DND-41 (cell line): ENCODE data around the gene VIL1.

Experiments
- ATAC-seq: fragments of 200-7000 bp; cut with Tn5 transposase; 3 replicates; pipeline ENCODE4 v1.9.1; 2021; ENCODE audit warnings: low read depth; ENCODE audit not compliant: insufficient read depth
- DNase-seq: peaks from one replicate; pipeline ENCODE4 v3.0.0-alpha.2; 2020
- H2AFZ ChIP-seq: 2 replicates; pipeline ENCODE4 v1.6.0; 2012; ENCODE audit warnings: low read depth, low read length
- H3K27ac ChIP-seq: 2 replicates; pipeline ENCODE4 v1.5.1; 2012; ENCODE audit warnings: low read length, inconsistent platforms
- H3K27me3 ChIP-seq: fragments of 200-600 bp; sonication (generic); 2 replicates; pipeline ENCODE4 v1.6.0; 2012; ENCODE audit warnings: low read length, mild to moderate bottlenecking, inconsistent platforms; ENCODE audit not compliant: insufficient read depth, poor library complexity
- H3K36me3 ChIP-seq: 2 replicates; pipeline ENCODE4 v1.5.1; 2012; ENCODE audit warnings: low read length, inconsistent platforms; ENCODE audit not compliant: insufficient read depth
- H3K4me1 ChIP-seq: 2 replicates; pipeline ENCODE4 v1.5.1; 2012; ENCODE audit warnings: mild to moderate bottlenecking, low read length; ENCODE audit not compliant: insufficient read depth
- H3K4me2 ChIP-seq: 2 replicates; pipeline ENCODE4 v1.6.0; 2012; ENCODE audit warnings: mild to moderate bottlenecking, moderate library complexity, low read length, inconsistent platforms; ENCODE audit not compliant: insufficient read depth
- H3K4me3 ChIP-seq, 2 experiments: fragments of 200-600 bp in 1 of 2; shearing (Covaris generic) in 1 of 2; 2 replicates each; pipeline ENCODE4 v1.5.1; 2012 to 2016; ENCODE audit warnings: inconsistent platforms in 2 of 2, low read length in 2 of 2, mild to moderate bottlenecking in 2 of 2, low read depth in 1 of 2, moderate library complexity in 1 of 2
- H3K79me2 ChIP-seq: 2 replicates; pipeline ENCODE4 v1.6.0; 2012; ENCODE audit warnings: low read length, inconsistent platforms; ENCODE audit not compliant: insufficient read depth
- H3K9ac ChIP-seq: 2 replicates; pipeline ENCODE4 v1.6.0; 2012; ENCODE audit warnings: low read depth, mild to moderate bottlenecking, inconsistent platforms, low read length, moderate library complexity
- H3K9me3 ChIP-seq: 2 replicates; pipeline ENCODE4 v1.5.1; 2012; ENCODE audit warnings: low read length, moderate library complexity, mild to moderate bottlenecking, inconsistent platforms; ENCODE audit not compliant: insufficient read depth, severe bottlenecking
- H4K20me1 ChIP-seq: 2 replicates; pipeline ENCODE4 v1.6.0; 2012; ENCODE audit warnings: low read length; ENCODE audit not compliant: insufficient read depth
- EZH2 ChIP-seq: IDR thresholded peaks from 3 replicates; pipeline ENCODE4 v1.6.1; 2012; ENCODE audit warnings: borderline replicate concordance, low read depth, mild to moderate bottlenecking, moderate library complexity, low read length, inconsistent platforms; ENCODE audit not compliant: severe bottlenecking
- TF ChIP-seq, protein P1 (sequence below): IDR thresholded peaks from 2 replicates; pipeline ENCODE4 v1.5.1; 2012; ENCODE audit warnings: borderline replicate concordance, low read length, moderate library complexity, mild to moderate bottlenecking; ENCODE audit not compliant: poor library complexity, severe bottlenecking; ENCODE audit errors: extremely low read depth

The VIL1 gene

DNA sequence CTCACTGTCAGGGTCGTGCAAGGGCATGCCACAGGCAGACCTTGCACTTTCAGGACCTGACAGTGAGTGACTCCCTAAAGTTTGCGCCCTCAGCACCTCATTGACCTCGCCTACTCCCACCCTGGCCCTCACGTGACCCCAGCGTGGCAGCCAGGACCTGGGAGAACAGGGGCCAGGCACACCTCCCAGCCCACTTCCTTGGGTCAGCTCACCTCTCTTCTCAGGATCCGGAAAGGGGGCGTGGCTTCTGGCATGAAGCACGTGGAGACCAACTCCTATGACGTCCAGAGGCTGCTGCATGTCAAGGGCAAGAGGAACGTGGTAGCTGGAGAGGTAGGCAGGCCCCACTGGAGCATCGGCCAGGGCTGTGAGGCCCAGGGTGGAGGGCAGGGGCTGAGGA is 8.8 kb downstream of the VIL1 start:
- no peak overlapping the region for H3K4me2 ChIP-seq

DNA sequence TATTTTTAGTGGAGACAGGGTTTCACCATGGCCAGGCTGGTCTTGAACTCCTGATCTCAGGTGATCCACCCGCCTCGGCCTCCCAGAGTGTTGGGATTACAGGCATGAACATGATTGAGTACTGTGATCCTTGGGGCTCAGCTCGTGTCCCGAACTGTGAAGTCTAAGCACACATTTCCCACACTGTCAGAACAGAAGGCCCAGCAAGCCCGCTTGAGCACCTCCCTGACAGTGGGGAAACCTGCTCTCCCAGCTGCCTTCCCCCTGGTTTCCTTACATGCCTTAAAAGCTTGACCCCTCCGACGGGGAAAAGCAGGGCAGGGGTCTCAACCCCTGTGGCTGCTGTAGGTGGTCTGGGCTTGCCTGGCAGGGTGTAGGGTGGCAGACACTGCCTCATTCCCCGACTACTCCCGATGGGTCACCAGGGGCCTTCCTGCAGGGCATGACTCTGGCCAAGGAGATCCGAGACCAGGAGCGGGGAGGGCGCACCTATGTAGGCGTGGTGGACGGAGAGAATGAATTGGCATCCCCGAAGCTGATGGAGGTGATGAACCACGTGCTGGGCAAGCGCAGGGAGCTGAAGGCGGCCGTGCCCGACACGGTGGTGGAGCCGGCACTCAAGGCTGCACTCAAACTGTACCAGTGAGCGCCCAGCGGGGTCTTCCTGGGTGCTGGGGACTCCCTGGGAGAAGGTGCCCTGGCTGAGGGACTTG is 10.1 kb downstream of the VIL1 start:
- Histone ChIP-seq H3K9ac (no peak overlapping the region), H4K20me1 (no peaks in the 10 kb centered on the region; the same call in 1 of the 2 replicates), H3K4me3 (no peak overlapping the region), H3K4me1 (no peaks in the 10 kb centered on the region), H3K27me3 (no peaks in the 10 kb centered on the region), H2AFZ (no peak overlapping the region), H3K9me3 (no peaks in the 10 kb centered on the region), H3K4me2 (no peak overlapping the region), H3K36me3 (no peaks in the 10 kb centered on the region), H3K79me2 (no peaks in the 10 kb centered on the region), H3K27ac (no peak overlapping the region)
- no peak for DNase-seq
- no peak for ATAC-seq
- TF ChIP-seq EZH2 = no peak
- TF ChIP-seq, protein P1, sequence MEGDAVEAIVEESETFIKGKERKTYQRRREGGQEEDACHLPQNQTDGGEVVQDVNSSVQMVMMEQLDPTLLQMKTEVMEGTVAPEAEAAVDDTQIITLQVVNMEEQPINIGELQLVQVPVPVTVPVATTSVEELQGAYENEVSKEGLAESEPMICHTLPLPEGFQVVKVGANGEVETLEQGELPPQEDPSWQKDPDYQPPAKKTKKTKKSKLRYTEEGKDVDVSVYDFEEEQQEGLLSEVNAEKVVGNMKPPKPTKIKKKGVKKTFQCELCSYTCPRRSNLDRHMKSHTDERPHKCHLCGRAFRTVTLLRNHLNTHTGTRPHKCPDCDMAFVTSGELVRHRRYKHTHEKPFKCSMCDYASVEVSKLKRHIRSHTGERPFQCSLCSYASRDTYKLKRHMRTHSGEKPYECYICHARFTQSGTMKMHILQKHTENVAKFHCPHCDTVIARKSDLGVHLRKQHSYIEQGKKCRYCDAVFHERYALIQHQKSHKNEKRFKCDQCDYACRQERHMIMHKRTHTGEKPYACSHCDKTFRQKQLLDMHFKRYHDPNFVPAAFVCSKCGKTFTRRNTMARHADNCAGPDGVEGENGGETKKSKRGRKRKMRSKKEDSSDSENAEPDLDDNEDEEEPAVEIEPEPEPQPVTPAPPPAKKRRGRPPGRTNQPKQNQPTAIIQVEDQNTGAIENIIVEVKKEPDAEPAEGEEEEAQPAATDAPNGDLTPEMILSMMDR = no peak

More for the DNA sequence above, 8.8 kb downstream of the VIL1 start:
- no peak for DNase-seq
- Histone ChIP-seq H3K27me3 (no peaks in the 10 kb centered on the region), H3K79me2 (no peaks in the 10 kb centered on the region), H4K20me1 (no peaks in the 10 kb centered on the region; the same call in 1 of the 2 replicates), H3K27ac (no peak overlapping the region), H3K9ac (no peak overlapping the region), H3K36me3 (no peaks in the 10 kb centered on the region), H3K9me3 (no peaks in the 10 kb centered on the region), H2AFZ (no peak overlapping the region), H3K4me1 (no peaks in the 10 kb centered on the region), H3K4me3 (no peak overlapping the region)
- no peak for TF ChIP-seq EZH2
- TF ChIP-seq, protein P1 = no peak
- no peak for ATAC-seq

DNA sequence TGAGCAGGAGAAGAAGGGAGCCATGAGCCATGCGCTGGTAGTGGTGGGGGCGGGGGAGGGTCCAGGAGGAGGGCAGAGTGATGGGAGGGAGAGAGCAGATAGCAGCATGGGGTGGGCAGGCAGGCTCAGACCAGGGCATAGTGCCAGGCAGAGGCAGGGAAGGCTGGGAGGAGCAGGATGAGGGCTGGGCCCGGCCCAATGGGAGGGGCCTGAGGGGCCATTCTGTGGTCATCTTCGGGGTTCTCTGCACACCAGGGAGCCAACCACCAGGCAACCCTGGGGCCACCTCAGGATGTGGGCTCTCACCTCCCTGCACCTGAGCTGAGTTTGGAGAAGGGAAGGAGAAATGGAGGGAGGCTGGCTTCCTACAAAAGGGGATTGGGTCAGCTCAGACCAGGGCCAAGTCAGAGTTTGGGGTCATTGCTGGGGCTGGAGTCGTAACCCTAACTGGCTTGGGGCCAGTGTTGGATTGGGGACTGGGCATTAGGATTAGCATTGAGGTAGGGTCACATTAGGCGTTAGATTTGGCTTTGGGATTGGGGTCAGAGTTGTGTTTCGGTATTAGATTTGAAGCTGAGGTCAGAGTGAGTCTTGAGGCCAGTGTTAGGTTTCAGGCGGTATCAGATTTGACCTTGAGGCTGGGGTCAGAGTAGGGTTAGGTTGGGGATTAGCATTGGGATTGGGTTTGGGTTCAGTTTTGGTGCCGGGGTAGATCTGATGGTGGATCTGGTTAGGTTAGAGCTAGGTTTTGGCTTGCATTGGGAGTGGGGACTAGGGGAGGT is 11.2 kb downstream of the VIL1 start:
- no peak overlapping the region for H3K27ac ChIP-seq
- no peak overlapping the region for H3K4me3 ChIP-seq
- H3K4me1 ChIP-seq = no peaks in the 10 kb centered on the region
- H3K4me2 ChIP-seq = no peak overlapping the region
- no peak for TF ChIP-seq EZH2
- TF ChIP-seq, protein P1 = no peak
- no peaks in the 10 kb centered on the region for H3K79me2 ChIP-seq
- 0 out of 3 replicates have a peak, but pooled peaks have one; percentile 39 for ATAC-seq
- H3K27me3 ChIP-seq = no peaks in the 10 kb centered on the region
- H4K20me1 ChIP-seq = no peaks in the 10 kb centered on the region; the same call in 1 of the 2 replicates
- H3K9me3 ChIP-seq = no peaks in the 10 kb centered on the region
- no peak overlapping the region for H2AFZ ChIP-seq
- H3K9ac ChIP-seq = no peak overlapping the region
- H3K36me3 ChIP-seq = no peaks in the 10 kb centered on the region
- DNase-seq = no peak
